Ishikawa (cell line): ENCODE data around the gene ESYT2.

Source experiments
- CEBPB ChIP-seq: IDR thresholded peaks from 2 replicates; pipeline ENCODE4 v1.6.1; 2012
- CREB1 ChIP-seq: IDR thresholded peaks from 2 replicates; pipeline ENCODE4 v1.6.1; 2012; ENCODE audit warnings: low read depth
- EP300 ChIP-seq: IDR thresholded peaks from 2 replicates; pipeline ENCODE4 v1.6.1; 2012; ENCODE audit warnings: borderline replicate concordance
- FOXM1 ChIP-seq: IDR thresholded peaks from 2 replicates; pipeline ENCODE4 v1.6.1; 2012; ENCODE audit warnings: low read depth, borderline replicate concordance
- MAX ChIP-seq: IDR thresholded peaks from 2 replicates; pipeline ENCODE4 v1.6.1; 2012
- NFIC ChIP-seq: IDR thresholded peaks from 2 replicates; pipeline ENCODE4 v1.6.1; 2012
- RAD21 ChIP-seq: IDR thresholded peaks from 2 replicates; pipeline ENCODE4 v1.6.1; 2012; ENCODE audit warnings: low read depth
- REST ChIP-seq: IDR thresholded peaks from 2 replicates; pipeline ENCODE4 v1.6.1; 2012; ENCODE audit warnings: low read depth, mild to moderate bottlenecking
- TAF1 ChIP-seq: IDR thresholded peaks from 2 replicates; pipeline ENCODE4 v1.6.1; 2012; ENCODE audit warnings: low read depth, mild to moderate bottlenecking
- TCF12 ChIP-seq: IDR thresholded peaks from 2 replicates; pipeline ENCODE4 v1.6.1; 2012; ENCODE audit warnings: low read depth
- TEAD4 ChIP-seq: IDR thresholded peaks from 2 replicates; pipeline ENCODE4 v1.6.1; 2012
- USF1 ChIP-seq: IDR thresholded peaks from 2 replicates; pipeline ENCODE4 v1.6.1; 2012
- YY1 ChIP-seq: IDR thresholded peaks from 2 replicates; pipeline ENCODE4 v1.6.1; 2012; ENCODE audit warnings: low read depth
- ZBTB7A ChIP-seq: IDR thresholded peaks from 2 replicates; pipeline ENCODE4 v1.6.1; 2012; ENCODE audit warnings: low read depth

- TF ChIP-seq ZBTB7A (no peak), FOXM1 (no peak), EP300 (no peak), USF1 (no peak), REST (no peak), MAX (no peak), CREB1 (no peak), YY1 (no peak), RAD21 (no peak), TCF12 (no peak), CEBPB (no peak), TEAD4 (no peak), TAF1 (no peak), NFIC (no peak)
Observed at GRCh38 chr7:158748335-158748734, 81.0 kb downstream of the ESYT2 start.
